DMS 273 treated with DMSO at 0.1 percent for 48 hours (cell line): ENCODE results near the gene KARS1.
A peak's percentile ranks its signal among the peaks of the same experiment; 100 is the strongest.

Source experiments
- DNase-seq: peaks from one replicate; lab custom pipeline; 2025; lab: John Stamatoyannopoulos, UW

The KARS1 gene

GRCh38 chr16:75647492-75648264 is at the start of gene KARS1, which contains the start of gene TERF2IP:
Gene KARS1 (minus strand): TSS chr16:75647665. CDS start chr16:75647639, 26 bp downstream.
Gene TERF2IP (plus strand): TSS chr16:75647773. CDS start chr16:75647883, 110 bp downstream.
- peak; percentile 93 for DNase-seq

- DNase-seq = no peak
Measured at GRCh38 chr16:75695708-75696107, 48.2 kb upstream of the KARS1 start.

- no peak for DNase-seq
Measured at GRCh38 chr16:75687361-75687760, 39.9 kb upstream of the KARS1 start.

GRCh38 chr16:75682308-75682707 is 34.8 kb upstream of the KARS1 start:
- no peak for DNase-seq

- no peak for DNase-seq
Measured at GRCh38 chr16:75679366-75679765, 31.9 kb upstream of the KARS1 start.

GRCh38 chr16:75676909-75677308 is 29.4 kb upstream of the KARS1 start, which contains the start of gene CPHXL2:
Gene CPHXL2 (minus strand): TSS chr16:75677009. CDS start chr16:75676999, 10 bp downstream.
- DNase-seq = no peak

- no peak for DNase-seq
Measured at GRCh38 chr16:75667503-75667902, 20.0 kb upstream of the KARS1 start.

GRCh38 chr16:75660726-75661302 is 13.3 kb upstream of the KARS1 start:
- DNase-seq = no peak

GRCh38 chr16:75660321-75660720 is 12.9 kb upstream of the KARS1 start:
- DNase-seq = no peak

- no peak for DNase-seq
Measured at GRCh38 chr16:75658175-75658574, 10.7 kb upstream of the KARS1 start.

- DNase-seq = no peak
Measured at GRCh38 chr16:75653922-75654321, 6.5 kb upstream of the KARS1 start.

- DNase-seq = peak; percentile 59
Measured at GRCh38 chr16:75648265-75649076, 1.0 kb upstream of the KARS1 start.

- no peak for DNase-seq
Measured at GRCh38 chr16:75647112-75647491, 363 bp downstream of the KARS1 start.

- no peak for DNase-seq
Measured at GRCh38 chr16:75644240-75645012, 3.0 kb downstream of the KARS1 start.

- DNase-seq = no peak
Measured at GRCh38 chr16:75640598-75640997, 6.9 kb downstream of the KARS1 start.

GRCh38 chr16:75635036-75635435 is 12.4 kb downstream of the KARS1 start:
- no peak for DNase-seq

GRCh38 chr16:75632857-75633256 is 14.6 kb downstream of the KARS1 start:
- DNase-seq = no peak

- no peak for DNase-seq
Measured at GRCh38 chr16:75630052-75630451, 17.4 kb downstream of the KARS1 start.

- DNase-seq = no peak
Measured at GRCh38 chr16:75629132-75629531, 18.3 kb downstream of the KARS1 start.

GRCh38 chr16:75628351-75628750 is 19.1 kb downstream of the KARS1 start:
- DNase-seq = no peak

- DNase-seq = no peak
Measured at GRCh38 chr16:75627851-75628250, 19.6 kb downstream of the KARS1 start.

- no peak for DNase-seq
Measured at GRCh38 chr16:75626806-75627205, 20.7 kb downstream of the KARS1 start.
